ENCODE data around the gene LUM.

The LUM gene

GRCh38 chr12:91099836-91100235, 11.5 kb downstream of the LUM start:
- DNase-seq (ENCODE audit: low spot score), result no peak
- no peak for TF ChIP-seq CTCF (conservative IDR thresholded peaks at IDR 0.05; ENCODE audit: low read depth)
- H3K27ac ChIP-seq, result no peak overlapping the region
- ChIA-PET POLR2A (ENCODE audit: low non-redundant PET) (no interaction called here), CTCF (interaction anchor here (0.6 kb wide), 3 partner anchors 113 to 585 kb away, joined by 3 read pairs; no protein-coding TSS in a partner anchor)

GRCh38 chr12:91099341-91099740, 12.0 kb downstream of the LUM start:
- no peak overlapping the region for H3K27ac ChIP-seq
- no peak for DNase-seq (ENCODE audit: low spot score)
- ChIA-PET CTCF (interaction anchor here (0.6 kb wide), 3 partner anchors 112 to 585 kb away, joined by 3 read pairs; no protein-coding TSS in a partner anchor), POLR2A (ENCODE audit: low non-redundant PET) (no interaction called here)
- TF ChIP-seq CTCF (conservative IDR thresholded peaks at IDR 0.05; ENCODE audit: low read depth), result no peak

DNA sequence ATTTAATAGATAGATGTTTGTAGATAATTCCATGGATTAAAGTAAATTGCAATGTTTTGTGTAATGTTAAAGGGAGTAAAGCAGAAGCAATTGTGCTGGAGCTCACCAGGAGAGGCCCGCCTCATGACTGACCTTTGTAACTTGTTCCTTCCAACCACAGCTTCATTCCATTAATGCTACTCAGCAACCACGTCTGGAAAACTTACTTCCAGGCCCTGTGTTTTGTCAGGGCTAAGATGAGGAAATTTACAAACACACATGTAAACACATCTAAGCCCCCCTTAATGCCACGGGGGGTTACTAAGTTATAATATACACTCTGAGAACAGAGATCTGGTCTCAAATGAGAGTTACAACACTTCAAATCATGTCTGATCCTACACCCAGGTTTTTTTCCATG, 12.4 kb downstream of the LUM start:
- ChIA-PET POLR2A (ENCODE audit: low non-redundant PET) (no interaction called here), CTCF (interaction anchor here (0.6 kb wide), 2 partner anchors 139 to 584 kb away, joined by 3 read pairs; no protein-coding TSS in a partner anchor)
- no peak overlapping the region for H3K27ac ChIP-seq
- no peak for DNase-seq (ENCODE audit: low spot score)
- TF ChIP-seq CTCF (conservative IDR thresholded peaks at IDR 0.05; ENCODE audit: low read depth), result no peak

- CTCF ChIA-PET, result no interaction called here
Observed at GRCh38 chr12:91098461-91098860, 12.8 kb downstream of the LUM start.

DNA sequence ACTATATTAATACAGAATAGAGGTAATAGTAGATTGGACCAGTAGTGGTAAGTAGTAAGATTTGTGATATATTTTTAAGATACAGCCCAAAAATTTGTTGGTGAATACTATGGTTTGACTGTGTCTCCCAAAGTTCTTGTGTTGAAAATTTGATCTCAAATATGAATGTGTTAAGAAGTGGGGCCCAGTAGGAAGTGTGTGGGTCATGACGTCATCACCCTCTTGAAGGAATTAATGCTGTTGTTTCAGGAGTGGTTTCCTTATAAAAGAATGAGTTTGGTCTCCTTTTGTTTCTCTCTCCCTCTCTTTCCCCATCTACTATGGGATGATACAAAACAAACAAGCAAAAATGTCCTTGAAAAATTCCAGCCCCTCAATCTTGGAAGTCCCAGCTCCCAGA, 16.3 kb downstream of the LUM start:
- no peak overlapping the region for H3K27ac ChIP-seq
- ChIA-PET POLR2A (ENCODE audit: low non-redundant PET) (no interaction called here), CTCF (no interaction called here)
- DNase-seq (ENCODE audit: low spot score), result no peak
- TF ChIP-seq CTCF (conservative IDR thresholded peaks at IDR 0.05; ENCODE audit: low read depth), result no peak

More at GRCh38 chr12:91098461-91098860, 12.8 kb downstream of the LUM start:
- TF ChIP-seq CTCF (conservative IDR thresholded peaks at IDR 0.05; ENCODE audit: low read depth), result no peak
- H3K27ac ChIP-seq, result no peak overlapping the region
- POLR2A ChIA-PET (ENCODE audit: low non-redundant PET), result no interaction called here
- DNase-seq (ENCODE audit: low spot score), result no peak

- no peak for TF ChIP-seq CTCF (conservative IDR thresholded peaks at IDR 0.05; ENCODE audit: low read depth)
- DNase-seq (ENCODE audit: low spot score), result no peak
- ChIA-PET POLR2A (ENCODE audit: low non-redundant PET) (no interaction called here), CTCF (interaction anchor here (0.6 kb wide), 1 partner anchor 73 kb away, joined by 5 read pairs; no protein-coding TSS in a partner anchor)
- H3K27ac ChIP-seq, result no peak overlapping the region
Observed at GRCh38 chr12:91094032-91094662, 17.1 kb downstream of the LUM start.

Data from RWPE1 (cell line).